Psoas muscle (tissue), 8 donors: Measurements from ENCODE around the gene EP300. TPM values are rescaled to one million over a fixed set of nuclear protein-coding genes. Genes with fewer than 3 reads are reported as not detected.

Experiments
- ATAC-seq, 4 donors: fragments of 200-7000 bp; cut with Tn5 transposase; one replicate each; pipeline ENCODE4 v1.9.1; 2020; ENCODE audit warnings: moderate library complexity in 3 of 4, mild to moderate bottlenecking in 2 of 4
- DNase-seq, 2 donors: peaks; one replicate each; pipeline ENCODE4 v3.0.0-alpha.2; 2020
- H3K27ac ChIP-seq: fragments of 200-600 bp; one replicate; pipeline ENCODE4 v1.8.0; 2022
- H3K27me3 ChIP-seq, 3 donors: fragments of 200-600 bp in 1 of 3; one replicate each; pipeline versions ENCODE4 v1.6.1 to v1.8.0; 2013 to 2022; ENCODE audit warnings: low read length in 2 of 3, mild to moderate bottlenecking in 2 of 3, moderate library complexity in 1 of 3; ENCODE audit not compliant: insufficient read depth in 3 of 3
- H3K36me3 ChIP-seq, 2 donors: fragments of 200-600 bp in 1 of 2; one replicate each; pipeline versions ENCODE4 v1.6.1 to v1.8.0; 2013 to 2022; ENCODE audit warnings: low read depth in 1 of 2, mild to moderate bottlenecking in 1 of 2, moderate library complexity in 1 of 2; ENCODE audit not compliant: insufficient read depth in 1 of 2
- H3K4me1 ChIP-seq: fragments of 200-600 bp; one replicate; pipeline ENCODE4 v1.8.0; 2022
- H3K4me3 ChIP-seq: fragments of 200-600 bp; one replicate; pipeline ENCODE4 v1.8.0; 2022; ENCODE audit warnings: mild to moderate bottlenecking
- H3K9me3 ChIP-seq: fragments of 200-600 bp; one replicate; pipeline ENCODE4 v1.8.0; 2022
- CTCF ChIP-seq: fragments of 200-600 bp; IDR thresholded peaks from one replicate; pipeline ENCODE4 v1.8.0; 2022; ENCODE audit warnings: antibody characterized with exemption
- WGBS, 3 donors: extraction: QIAGEN DNeasy Blood & Tissue Kit; methylation state at CpG; one replicate each; pipeline versions ENCODE4 v1.1.6 to v1.1.7; 2013; 5-methylcytosine and 5-hydroxymethylcytosine counted together
- intact Hi-C, 2 donors: fragments of 100-400 bp; cut with DNase I; formaldehyde crosslinking; loops; one replicate each; pipeline versions ENCODE4 v1.11.0 to v1.14.2; 2022
- polyA plus RNA-seq, 3 donors: library from polyadenylated mRNA; stranded (reverse); fragments of 200-250 nt; gene quantifications; one replicate each; pipeline ENCODE4 v1.2.3, GENCODE V29; 2013
- total RNA-seq, 4 donors: library from RNA; stranded (reverse); fragmentation: NEBNext Ultra II Directional in 2 of 4; extraction: Animal tissue kit (Norgen Biotek cat#: 25700) in 2 of 4; gene quantifications; one replicate each; pipeline versions ENCODE4 v1.2.1 to v1.2.4, GENCODE V29; 2021 to 2023
- donor health status: healthy with polysubstance abuse.
- donor health status: DM: no; HTN: no; CAD: no; lungs with moderate emphysema.
- donor health status: Bipolar disorder and iron deficiency.
- donor health status: healthy.
- donor health status: DM: yes; HTN: yes; CAD: no.
- donor health status: DM: no; HTN: no; CAD: no.
- donor health status: DM: no; HTN: no; CAD: no.
- donor health status: DM: yes; HTN: yes; CAD: no.

The EP300 gene
- total and polyA plus RNA-seq, 7 donors = 6.2 to 40.7 (median 31.0) TPM

DNA sequence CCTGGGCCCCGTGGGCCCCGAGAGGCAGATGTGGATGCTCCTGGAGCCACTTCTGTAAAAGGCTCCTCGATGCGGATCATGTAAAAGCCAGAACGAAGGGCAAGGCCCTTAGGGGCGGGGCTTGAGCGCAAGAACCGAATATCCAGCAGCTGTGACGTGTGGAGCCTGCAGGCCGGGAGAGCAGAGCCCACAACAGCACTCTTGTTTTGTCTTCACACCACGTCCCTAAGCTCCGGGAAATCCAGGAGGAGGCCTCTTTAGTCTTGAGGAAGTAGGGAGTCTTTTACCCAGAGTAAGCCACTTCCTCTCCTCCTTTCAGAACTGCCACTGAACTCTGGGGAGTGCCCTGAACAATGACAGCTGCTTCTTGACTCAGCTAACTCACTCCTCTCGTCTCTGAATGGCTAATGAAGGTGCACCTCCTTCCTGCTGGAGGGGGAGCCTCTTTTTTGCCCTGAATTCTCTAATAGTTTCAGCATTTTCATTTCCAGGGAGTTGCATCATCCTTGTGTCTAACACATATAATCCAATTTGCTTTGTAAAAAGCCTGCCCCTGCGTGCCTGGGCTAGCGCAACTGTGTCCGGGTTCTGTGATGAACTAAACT is 125.3 kb downstream of the EP300 start:
- Histone ChIP-seq H3K36me3 (peaks cover 0 to 84% of the 10 kb centered on the region in 2 donors), H3K27me3 (no peaks in the 10 kb centered on the region), H3K4me3 (no peak overlapping the region), H3K27ac (peak overlapping the region; percentile 62), H3K9me3 (no peaks in the 10 kb centered on the region), H3K4me1 (peaks cover 9% of the 10 kb centered on the region)
- WGBS, 3 donors = 42 to 45% (median 44%) methylated on average over 16 of the region's 16 CpGs
- DNase-seq (peak; percentile 66 to 81), ATAC-seq (peak; percentile 42 to 80 (median 70))
- intact Hi-C loops = no loop called here
- no peak for TF ChIP-seq CTCF

DNA sequence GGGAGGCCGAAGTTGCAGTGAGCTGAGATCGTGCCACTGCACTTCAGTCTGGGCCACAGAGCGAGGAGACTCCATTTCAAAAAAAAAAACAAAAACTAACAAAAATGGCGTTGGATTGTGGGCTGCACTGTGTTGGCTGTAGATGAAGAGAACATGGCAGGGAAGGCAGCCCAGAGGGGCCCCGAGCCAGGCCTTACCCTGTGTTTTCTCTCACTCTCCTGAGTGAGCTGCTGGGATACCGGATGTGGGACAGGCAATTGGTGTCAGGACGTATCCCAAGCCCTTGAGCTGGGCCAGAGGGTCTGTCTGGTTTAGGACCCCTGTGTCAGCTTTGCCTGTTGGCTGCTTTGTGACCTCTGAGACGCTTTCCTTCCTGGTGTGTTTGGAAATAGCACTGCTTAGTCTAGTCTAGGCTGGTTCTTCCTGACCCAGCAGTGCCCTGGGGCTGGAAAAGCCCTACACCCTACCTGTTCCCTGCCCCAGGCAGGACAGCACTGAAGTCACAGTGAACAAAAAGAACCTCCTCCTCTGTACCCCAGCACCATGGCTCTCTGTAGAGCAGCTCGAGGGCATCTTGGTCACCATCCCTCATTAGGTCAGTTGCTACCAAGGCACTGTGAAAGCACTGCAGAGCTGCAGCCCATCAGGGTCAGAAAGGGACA is 130.6 kb downstream of the EP300 start:
- 92 to 95% (median 93%) methylated on average over 9 of the region's 9 CpGs for WGBS, 3 donors
- TF ChIP-seq CTCF = no peak
- intact Hi-C loops = no loop called here
- Histone ChIP-seq H3K4me1 (no peaks in the 10 kb centered on the region), H3K27ac (no peak overlapping the region), H3K4me3 (no peak overlapping the region), H3K27me3 (no peaks in the 10 kb centered on the region), H3K9me3 (no peaks in the 10 kb centered on the region), H3K36me3 (peaks cover 5 to 96% of the 10 kb centered on the region in 2 donors)
- ATAC-seq (no peak), DNase-seq (no peak)

GRCh38 chr22:41223535-41223934 is 131.1 kb downstream of the EP300 start:
- no peaks in the 10 kb centered on the region for H3K4me1 ChIP-seq
- no peak overlapping the region for H3K27ac ChIP-seq
- no peak for DNase-seq
- WGBS, 3 donors = 90 to 92% (median 90%) methylated on average over 7 of the region's 7 CpGs
- no peaks in the 10 kb centered on the region for H3K27me3 ChIP-seq
- intact Hi-C loops = no loop called here
- no peak for ATAC-seq
- H3K9me3 ChIP-seq = no peaks in the 10 kb centered on the region
- no peak overlapping the region for H3K4me3 ChIP-seq
- H3K36me3 ChIP-seq = peaks cover 5 to 97% of the 10 kb centered on the region in 2 donors
- TF ChIP-seq CTCF = no peak

DNA sequence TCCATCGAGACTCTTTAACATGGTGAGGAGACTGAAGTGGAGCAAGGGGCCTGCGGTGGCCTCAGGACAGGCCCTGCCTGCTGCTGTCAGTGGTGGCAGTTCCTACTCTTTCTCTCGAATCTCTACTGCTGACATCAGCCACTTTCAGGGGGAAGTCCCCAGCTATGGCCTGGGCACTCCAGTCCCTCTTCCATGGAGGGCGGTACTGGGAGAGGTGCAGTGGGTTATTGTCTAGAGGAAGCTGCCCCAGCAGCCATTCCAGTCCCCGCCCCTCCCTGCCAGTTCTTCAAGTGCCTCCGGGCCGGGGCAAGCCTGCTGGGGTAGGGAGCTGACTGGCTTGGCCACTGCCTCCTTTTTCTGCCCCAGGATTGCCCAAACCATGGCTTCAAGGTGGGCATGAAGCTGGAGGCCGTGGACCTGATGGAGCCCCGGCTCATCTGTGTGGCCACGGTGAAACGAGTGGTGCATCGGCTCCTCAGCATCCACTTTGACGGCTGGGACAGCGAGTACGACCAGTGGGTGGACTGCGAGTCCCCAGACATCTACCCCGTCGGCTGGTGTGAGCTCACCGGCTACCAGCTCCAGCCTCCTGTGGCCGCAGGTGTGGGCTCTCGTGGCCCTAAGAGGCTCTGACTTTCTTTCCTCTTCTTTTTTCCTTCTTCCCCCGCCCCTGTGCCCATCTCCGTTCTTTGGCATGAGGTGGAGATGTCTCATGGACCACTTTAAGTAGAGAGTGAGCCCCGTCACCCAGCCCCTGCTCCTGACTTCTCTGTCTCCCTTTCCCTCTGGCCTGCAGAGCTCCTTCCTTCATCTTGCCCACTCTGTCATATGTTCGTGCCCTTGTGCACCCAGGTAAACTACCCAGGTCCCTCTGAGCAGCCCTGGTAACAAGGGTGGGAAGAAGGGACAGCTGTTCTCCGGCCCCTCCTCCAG is 134.6 kb downstream of the EP300 start:
- no peak overlapping the region for H3K27ac ChIP-seq
- DNase-seq (peak in 1 of 2 donors; percentile 38), ATAC-seq (no peak)
- no peaks in the 10 kb centered on the region for H3K27me3 ChIP-seq
- intact Hi-C loops = no loop called here
- no peak overlapping the region for H3K4me3 ChIP-seq
- no peaks in the 10 kb centered on the region for H3K4me1 ChIP-seq
- peaks cover 5 to 84% of the 10 kb centered on the region in 2 donors for H3K36me3 ChIP-seq
- no peak for TF ChIP-seq CTCF
- no peaks in the 10 kb centered on the region for H3K9me3 ChIP-seq
- 92% methylated on average over 26 of the region's 26 CpGs for WGBS, 3 donors
